ENCODE data around the gene ELK4.

ELK4 gene

GRCh38 chr1:205577874-205578658 is 53.7 kb downstream of the ELK4 start:
- Mint-ChIP-seq H3K27me3 (peaks cover 63% of the 10 kb centered on the region), H3K4me1 (no peaks in the 10 kb centered on the region), H3K36me3 (ENCODE audit: insufficient read depth) (peaks cover 1% of the 10 kb centered on the region), H3K27ac (ENCODE audit: low read depth) (no peak overlapping the region), H3K9me3 (no peaks in the 10 kb centered on the region), H3K4me3 (no peak overlapping the region)
- DNase-seq (ENCODE audit: low spot score in 2 of 2) (no peak), ATAC-seq (replicated peaks; ENCODE audit: extremely low read depth, poor library complexity, severe bottlenecking) (no peak)

GRCh38 chr1:205576805-205577761 is 54.7 kb downstream of the ELK4 start:
- DNase-seq (ENCODE audit: low spot score in 2 of 2) (no peak), ATAC-seq (replicated peaks; ENCODE audit: extremely low read depth, poor library complexity, severe bottlenecking) (no peak)
- Mint-ChIP-seq H3K9me3 (no peaks in the 10 kb centered on the region), H3K4me3 (no peak overlapping the region), H3K27ac (ENCODE audit: low read depth) (no peak overlapping the region), H3K4me1 (no peaks in the 10 kb centered on the region), H3K36me3 (ENCODE audit: insufficient read depth) (peaks cover 1% of the 10 kb centered on the region), H3K27me3 (peaks cover 73% of the 10 kb centered on the region)

GRCh38 chr1:205576011-205576410 is 55.8 kb downstream of the ELK4 start:
- DNase-seq (ENCODE audit: low spot score in 2 of 2) (no peak), ATAC-seq (replicated peaks; ENCODE audit: extremely low read depth, poor library complexity, severe bottlenecking) (no peak)
- Mint-ChIP-seq H3K36me3 (ENCODE audit: insufficient read depth) (peaks cover 1% of the 10 kb centered on the region), H3K4me3 (no peak overlapping the region), H3K27ac (ENCODE audit: low read depth) (no peak overlapping the region), H3K9me3 (no peaks in the 10 kb centered on the region), H3K4me1 (no peaks in the 10 kb centered on the region), H3K27me3 (peaks cover 74% of the 10 kb centered on the region)

GRCh38 chr1:205575294-205575885 is 56.4 kb downstream of the ELK4 start:
- Mint-ChIP-seq H3K9me3 (no peaks in the 10 kb centered on the region), H3K36me3 (ENCODE audit: insufficient read depth) (peaks cover 1% of the 10 kb centered on the region), H3K4me3 (no peak overlapping the region), H3K27me3 (peaks cover 74% of the 10 kb centered on the region), H3K4me1 (no peaks in the 10 kb centered on the region), H3K27ac (ENCODE audit: low read depth) (no peak overlapping the region)
- DNase-seq (ENCODE audit: low spot score in 2 of 2) (no peak), ATAC-seq (replicated peaks; ENCODE audit: extremely low read depth, poor library complexity, severe bottlenecking) (no peak)

GRCh38 chr1:205572421-205572820 is 59.4 kb downstream of the ELK4 start:
- Mint-ChIP-seq H3K4me3 (no peak overlapping the region), H3K27ac (ENCODE audit: low read depth) (no peak overlapping the region), H3K4me1 (no peaks in the 10 kb centered on the region), H3K27me3 (peaks cover 77% of the 10 kb centered on the region), H3K9me3 (no peaks in the 10 kb centered on the region), H3K36me3 (ENCODE audit: insufficient read depth) (no peaks in the 10 kb centered on the region)
- DNase-seq (ENCODE audit: low spot score in 2 of 2), result no peak
- ATAC-seq (replicated peaks; ENCODE audit: extremely low read depth, poor library complexity, severe bottlenecking), result no peak

- ATAC-seq (replicated peaks; ENCODE audit: extremely low read depth, poor library complexity, severe bottlenecking), result no peak
- peaks cover 77% of the 10 kb centered on the region for H3K27me3 Mint-ChIP-seq
- no peaks in the 10 kb centered on the region for H3K9me3 Mint-ChIP-seq
- H3K4me1 Mint-ChIP-seq, result no peaks in the 10 kb centered on the region
- DNase-seq (ENCODE audit: low spot score in 2 of 2), result no peak
- H3K27ac Mint-ChIP-seq (ENCODE audit: low read depth), result no peak overlapping the region
- no peak overlapping the region for H3K4me3 Mint-ChIP-seq
- no peaks in the 10 kb centered on the region for H3K36me3 Mint-ChIP-seq (ENCODE audit: insufficient read depth)
Measured at GRCh38 chr1:205571747-205572146, 60.1 kb downstream of the ELK4 start.

GRCh38 chr1:205570796-205571537 is 60.8 kb downstream of the ELK4 start:
- Mint-ChIP-seq H3K9me3 (no peaks in the 10 kb centered on the region), H3K4me3 (no peak overlapping the region), H3K36me3 (ENCODE audit: insufficient read depth) (no peaks in the 10 kb centered on the region), H3K27ac (ENCODE audit: low read depth) (no peak overlapping the region), H3K4me1 (no peaks in the 10 kb centered on the region), H3K27me3 (peaks cover 77% of the 10 kb centered on the region)
- ATAC-seq (replicated peaks; ENCODE audit: extremely low read depth, poor library complexity, severe bottlenecking) (no peak), DNase-seq (ENCODE audit: low spot score in 2 of 2) (no peak)

GRCh38 chr1:205570173-205570501 is 61.7 kb downstream of the ELK4 start:
- H3K4me1 Mint-ChIP-seq, result no peaks in the 10 kb centered on the region

GRCh38 chr1:205569411-205570172 is 62.2 kb downstream of the ELK4 start:
- Mint-ChIP-seq H3K9me3 (no peaks in the 10 kb centered on the region), H3K36me3 (ENCODE audit: insufficient read depth) (no peaks in the 10 kb centered on the region), H3K27ac (ENCODE audit: low read depth) (no peak overlapping the region), H3K4me3 (peak overlapping the region; percentile 57), H3K27me3 (peaks cover 87% of the 10 kb centered on the region), H3K4me1 (no peaks in the 10 kb centered on the region)
- DNase-seq (ENCODE audit: low spot score in 2 of 2) (no peak), ATAC-seq (replicated peaks; ENCODE audit: extremely low read depth, poor library complexity, severe bottlenecking) (no peak)

More at GRCh38 chr1:205570173-205570501, 61.7 kb downstream of the ELK4 start:
- Mint-ChIP-seq H3K27me3 (peaks cover 82% of the 10 kb centered on the region), H3K9me3 (no peaks in the 10 kb centered on the region), H3K4me3 (no peak overlapping the region), H3K27ac (ENCODE audit: low read depth) (no peak overlapping the region), H3K36me3 (ENCODE audit: insufficient read depth) (no peaks in the 10 kb centered on the region)
- DNase-seq (ENCODE audit: low spot score in 2 of 2) (no peak), ATAC-seq (replicated peaks; ENCODE audit: extremely low read depth, poor library complexity, severe bottlenecking) (no peak)

GRCh38 chr1:205568469-205569361 is 63.1 kb downstream of the ELK4 start:
- no peaks in the 10 kb centered on the region for H3K4me1 Mint-ChIP-seq
- no peak overlapping the region for H3K27ac Mint-ChIP-seq (ENCODE audit: low read depth)
- H3K9me3 Mint-ChIP-seq, result no peaks in the 10 kb centered on the region
- H3K27me3 Mint-ChIP-seq, result peaks cover 96% of the 10 kb centered on the region
- H3K36me3 Mint-ChIP-seq (ENCODE audit: insufficient read depth), result no peaks in the 10 kb centered on the region
- peak overlapping the region; percentile 59 for H3K4me3 Mint-ChIP-seq
- ATAC-seq (replicated peaks; ENCODE audit: extremely low read depth, poor library complexity, severe bottlenecking) (no peak), DNase-seq (ENCODE audit: low spot score in 2 of 2) (no peak)

- H3K27me3 Mint-ChIP-seq, result peaks cover 98% of the 10 kb centered on the region
- H3K4me3 Mint-ChIP-seq, result peak overlapping the region; percentile 59
- DNase-seq (ENCODE audit: low spot score in 2 of 2), result no peak
- H3K27ac Mint-ChIP-seq (ENCODE audit: low read depth), result no peak overlapping the region
- ATAC-seq (replicated peaks; ENCODE audit: extremely low read depth, poor library complexity, severe bottlenecking), result no peak
- H3K4me1 Mint-ChIP-seq, result no peaks in the 10 kb centered on the region
- H3K36me3 Mint-ChIP-seq (ENCODE audit: insufficient read depth), result no peaks in the 10 kb centered on the region
- H3K9me3 Mint-ChIP-seq, result no peaks in the 10 kb centered on the region
Measured at GRCh38 chr1:205568135-205568468, 63.7 kb downstream of the ELK4 start.

All from central memory CD8-positive, alpha-beta T cell (primary cell).